H1 (cell line): ENCODE data around the gene SBK2. TPM values are rescaled to one million over a fixed set of nuclear protein-coding genes. Genes with fewer than 3 reads are reported as not detected.
A peak's percentile ranks its signal among the peaks of the same experiment; 100 is the strongest.

Source experiments
- CTCF ChIA-PET: fragments of 300-600 bp; sonication (Branson Sonifier 250); formaldehyde crosslinking; loops from one replicate; lab custom pipeline; 2021; ENCODE audit not compliant: partially characterized antibody; lab: Charles Lee
- POLR2A ChIA-PET: fragments of 300-600 bp; sonication (Branson Sonifier 250); formaldehyde crosslinking; loops from one replicate; lab custom pipeline; 2021; ENCODE audit warnings: inconsistent platforms; ENCODE audit not compliant: partially characterized antibody; lab: Charles Lee
- DNase-seq, 2 experiments: peaks; one replicate each; pipeline versions ENCODE4 v3.0.0 to v3.0.0-alpha.2; 2010 to 2022; ENCODE audit warnings: low spot score in 2 of 2, low read depth in 1 of 2, mixed read lengths in 1 of 2
- FAIRE-seq: peaks from 2 replicates; lab custom pipeline; 2011; peaks lifted over from hg19 to GRCh38; lab: Jason Lieb, UNC
- H2AFZ ChIP-seq: 2 replicates; pipeline ENCODE4 v1.8.1; 2012; ENCODE audit warnings: low read length, inconsistent platforms
- H2AK5ac ChIP-seq: 2 replicates; pipeline ENCODE4 v1.6.1; 2013; ENCODE audit warnings: low read depth, low read length
- H2BK120ac ChIP-seq: replicated peaks from 2 replicates; pipeline ENCODE3; 2013; ENCODE audit warnings: low read depth, low read length, inconsistent platforms
- H2BK12ac ChIP-seq: 2 replicates; pipeline ENCODE4 v1.6.1; 2013; ENCODE audit warnings: low read depth, low read length
- H2BK15ac ChIP-seq: 2 replicates; pipeline ENCODE4 v1.6.1; 2013; ENCODE audit warnings: low read length
- H2BK20ac ChIP-seq: 2 replicates; pipeline ENCODE4 v1.6.1; 2013; ENCODE audit warnings: low read length
- H2BK5ac ChIP-seq: 2 replicates; pipeline ENCODE4 v1.6.1; 2013; ENCODE audit warnings: low read depth, low read length
- H3K14ac ChIP-seq: 2 replicates; pipeline ENCODE4 v1.6.1; 2013; ENCODE audit warnings: inconsistent platforms; ENCODE audit not compliant: insufficient read length
- H3K18ac ChIP-seq: 2 replicates; pipeline ENCODE4 v1.6.1; 2013; ENCODE audit warnings: low read length; ENCODE audit errors: extremely low read depth
- H3K23ac ChIP-seq: 2 replicates; pipeline ENCODE4 v1.6.1; 2013; ENCODE audit warnings: inconsistent platforms; ENCODE audit not compliant: insufficient read length
- H3K23me2 ChIP-seq: 2 replicates; pipeline ENCODE4 v1.6.1; 2013; ENCODE audit warnings: low read depth, low read length
- H3K27ac ChIP-seq: 2 replicates; pipeline ENCODE4 v1.6.1; 2011; ENCODE audit warnings: low read depth, low read length, inconsistent platforms
- H3K27me3 ChIP-seq, 4 experiments: replicated peaks in 1 of 4; 1 replicate in 1 of 4; 2 replicates in 3 of 4; pipeline versions ENCODE4 v1.6.1 to v1.8.1; 2011 to 2013; ENCODE audit warnings: low read length in 3 of 4, mild to moderate bottlenecking in 3 of 4, inconsistent platforms in 2 of 4, mixed read lengths in 2 of 4, moderate library complexity in 1 of 4; ENCODE audit not compliant: control insufficient read depth in 3 of 4, insufficient read depth in 3 of 4; ENCODE audit errors: extremely low read depth in 1 of 4
- H3K36me3 ChIP-seq, 4 experiments: 2 replicates each; pipeline versions ENCODE4 v1.6.1 to v1.8.1; 2011 to 2013; ENCODE audit warnings: mild to moderate bottlenecking in 4 of 4, low read length in 3 of 4, moderate library complexity in 2 of 4, control low read depth in 1 of 4, inconsistent platforms in 1 of 4; ENCODE audit not compliant: insufficient read depth in 4 of 4, control insufficient read depth in 2 of 4
- H3K4ac ChIP-seq: replicated peaks from 2 replicates; pipeline ENCODE3; 2013; ENCODE audit warnings: low read length, low read depth, mixed read lengths, inconsistent platforms; ENCODE audit not compliant: insufficient read length
- H3K4me1 ChIP-seq, 4 experiments: replicated peaks in 1 of 4; 1 replicate in 1 of 4; 2 replicates in 3 of 4; pipeline versions ENCODE4 v1.6.1 to v1.8.1; 2011 to 2013; ENCODE audit warnings: low read length in 3 of 4, inconsistent platforms in 2 of 4, mixed read lengths in 1 of 4; ENCODE audit not compliant: insufficient read depth in 4 of 4, control insufficient read depth in 3 of 4
- H3K4me2 ChIP-seq, 2 experiments: 2 replicates each; pipeline versions ENCODE4 v1.6.1 to v1.8.1; 2011 to 2013; ENCODE audit warnings: low read depth in 2 of 2, low read length in 2 of 2, control low read depth in 1 of 2, inconsistent platforms in 1 of 2, mild to moderate bottlenecking in 1 of 2; ENCODE audit not compliant: insufficient read depth in 1 of 2
- H3K4me3 ChIP-seq, 4 experiments: fragments of 200-600, 300-600 bp in 1 of 4; sonication (generic), shearing (Covaris generic), sonication (Bioruptor Twin) in 1 of 4; 2 replicates each; pipeline versions ENCODE4 v1.5.1 to v1.8.1; 2011 to 2016; ENCODE audit warnings: low read length in 4 of 4, low read depth in 3 of 4, control low read depth in 2 of 4, inconsistent platforms in 2 of 4, mild to moderate bottlenecking in 2 of 4, mixed read lengths in 1 of 4, moderate library complexity in 1 of 4; ENCODE audit not compliant: insufficient read depth in 2 of 4; ENCODE audit errors: extremely low read depth in 1 of 4
- H3K56ac ChIP-seq: replicated peaks from 2 replicates; pipeline ENCODE3; 2013; ENCODE audit warnings: low read depth, mild to moderate bottlenecking, mixed read lengths, low read length, inconsistent platforms; ENCODE audit not compliant: insufficient read length
- H3K79me1 ChIP-seq: 2 replicates; pipeline ENCODE4 v1.6.1; 2013; ENCODE audit warnings: low read depth, low read length, control low read depth
- H3K79me2 ChIP-seq, 2 experiments: 2 replicates each; pipeline versions ENCODE4 v1.6.1 to v1.8.1; 2012 to 2013; ENCODE audit warnings: low read length in 2 of 2, mild to moderate bottlenecking in 2 of 2, inconsistent platforms in 1 of 2; ENCODE audit not compliant: insufficient read depth in 2 of 2, control insufficient read depth in 1 of 2
- H3K9ac ChIP-seq, 4 experiments: replicated peaks in 1 of 4; 1 replicate in 1 of 4; 2 replicates in 3 of 4; pipeline versions ENCODE4 v1.6.1 to v1.8.1; 2011 to 2013; ENCODE audit warnings: low read depth in 3 of 4, low read length in 3 of 4, control low read depth in 2 of 4, mild to moderate bottlenecking in 2 of 4, moderate library complexity in 2 of 4, inconsistent platforms in 1 of 4; ENCODE audit errors: extremely low read depth in 1 of 4
- H3K9me3 ChIP-seq, 2 experiments: 2 replicates each; pipeline versions ENCODE4 v1.6.1 to v1.8.1; 2012 to 2013; ENCODE audit warnings: mild to moderate bottlenecking in 2 of 2, moderate library complexity in 2 of 2, control low read depth in 1 of 2, inconsistent platforms in 1 of 2, low read depth in 1 of 2, low read length in 1 of 2, mixed read lengths in 1 of 2; ENCODE audit not compliant: insufficient read depth in 2 of 2
- H4K20me1 ChIP-seq, 2 experiments: replicated peaks in 1 of 2; 2 replicates each; pipeline versions ENCODE3 to v1.8.1; 2011 to 2013; ENCODE audit warnings: inconsistent platforms in 2 of 2, low read length in 2 of 2, mild to moderate bottlenecking in 1 of 2; ENCODE audit not compliant: insufficient read depth in 2 of 2, control insufficient read depth in 1 of 2
- H4K5ac ChIP-seq: 2 replicates; pipeline ENCODE4 v1.6.1; 2013; ENCODE audit warnings: low read length, low read depth, mixed read lengths, inconsistent platforms; ENCODE audit not compliant: insufficient read length
- H4K8ac ChIP-seq: 2 replicates; pipeline ENCODE4 v1.8.0; 2013; ENCODE audit warnings: mild to moderate bottlenecking, moderate library complexity, low read length, inconsistent platforms; ENCODE audit not compliant: insufficient read depth; ENCODE audit errors: extremely low read depth
- H4K91ac ChIP-seq: replicated peaks from 2 replicates; pipeline ENCODE3; 2013; ENCODE audit warnings: low read length, mixed read lengths, inconsistent platforms; ENCODE audit not compliant: insufficient read length
- CBX5 ChIP-seq: fragments of 300-800, 300-1000 bp; sonication (generic); IDR thresholded peaks from 2 replicates; pipeline ENCODE4 v1.7.1; 2016; ENCODE audit warnings: antibody characterized with exemption, low read length, low read depth
- HDAC2 ChIP-seq, 2 experiments: fragments of 300-600 bp in 1 of 2; sonication (generic) in 1 of 2; IDR thresholded peaks; 2 replicates each; pipeline ENCODE4 v1.6.1; 2011 to 2012; ENCODE audit warnings: low read depth in 2 of 2, low read length in 2 of 2, mild to moderate bottlenecking in 2 of 2, moderate library complexity in 2 of 2, borderline replicate concordance in 1 of 2, inconsistent platforms in 1 of 2
- KDM1A ChIP-seq: fragments of 200-600, 300-600 bp; sonication (generic); IDR thresholded peaks from 2 replicates; pipeline ENCODE4 v1.7.1; 2016; ENCODE audit warnings: mild to moderate bottlenecking, low read length, borderline replicate concordance
- KDM4A ChIP-seq: IDR thresholded peaks from one replicate; pipeline ENCODE4 v1.7.1; 2012; ENCODE audit warnings: low read depth, mild to moderate bottlenecking, moderate library complexity, low read length, inconsistent platforms; ENCODE audit not compliant: severe bottlenecking
- SIN3A ChIP-seq, 2 experiments: IDR thresholded peaks in 1 of 2; conservative IDR thresholded peaks in 1 of 2; 2 replicates each; pipeline ENCODE4 v1.6.1; 2011 to 2012; ENCODE audit warnings: low read length in 2 of 2, improper control_type of control experiment in 1 of 2, low read depth in 1 of 2, mild to moderate bottlenecking in 1 of 2
- WGBS, 2 experiments: shearing (Covaris generic) in 1 of 2; methylation state at CpG; one replicate each; pipeline versions ENCODE4 v1.1.6 to v1.1.7; 2013 to 2015; ENCODE audit warnings: low lambda C conversion rate in 2 of 2, mixed read lengths in 2 of 2, inconsistent platforms in 1 of 2, low coverage in 1 of 2, missing lambda C conversion rate in 1 of 2; ENCODE audit not compliant: insufficient replicate concordance in 2 of 2, insufficient coverage in 1 of 2, insufficient read length in 1 of 2; ENCODE audit errors: extremely low coverage in 1 of 2, missing lambda C conversion rate in 1 of 2; 5-methylcytosine and 5-hydroxymethylcytosine counted together
- polyA plus RNA-seq, 7 experiments: library from polyadenylated mRNA; depleted of rRNA in 3 of 7; stranded (reverse) in 5 of 7; unstranded in 2 of 7; fragments of >200 nt in 5 of 7; fragments of 200-250 nt in 2 of 7; gene quantifications; 1 replicate in 5 of 7; 2 replicates in 1 of 7; 4 replicates in 1 of 7; pipeline versions ENCODE4 v1.2.1 to v1.2.3, GENCODE V29; 2011 to 2013; ENCODE audit warnings: missing spikeins in 2 of 7, mixed read lengths in 2 of 7
- total RNA-seq: library from RNA; stranded (reverse); fragmentation: NEBNext Ultra II Directional; extraction: Animal tissue kit (Norgen Biotek cat#: 25700); gene quantifications from 2 replicates; pipeline ENCODE4 v1.2.1, GENCODE V29; 2021

The SBK2 gene
- total and polyA plus RNA-seq, 2 of the 8 experiments (the other 6 are each of a cell fraction or from before 2014, with no cell fraction given) = 3.2 to 4.1 TPM

- H2AFZ ChIP-seq = no peak within 1 kb of the TSS
- no peak within 1 kb of the TSS for H2BK120ac ChIP-seq
- no peak within 1 kb of the TSS for H3K14ac ChIP-seq
- H4K91ac ChIP-seq = peak within 1 kb of the TSS; percentile 81
- peaks cover 4% of the 10 kb centered on the region; the same call in 1 of the 2 replicates for H3K79me1 ChIP-seq
- peak within 1 kb of the TSS; percentile 18; the same call in 1 of the 2 replicates for H2BK20ac ChIP-seq
- H2BK12ac ChIP-seq = peak within 1 kb of the TSS; percentile 50; the same call in 1 of the 2 replicates
- FAIRE-seq (no peak), DNase-seq (peak in 1 of 2 experiments; percentile 75)
- no peaks in the 10 kb centered on the region; a peak in 2 of 7 replicates for H3K27me3 ChIP-seq
- H2AK5ac ChIP-seq = no peak within 1 kb of the TSS
- H3K9me3 ChIP-seq = no peaks in the 10 kb centered on the region
- H3K56ac ChIP-seq = peak within 1 kb of the TSS; percentile 67
- peaks cover 0 to 49% (median 30%) of the 10 kb centered on the region in 4 experiments; a peak in 6 of 7 replicates for H3K4me1 ChIP-seq
- WGBS, 2 experiments = 19% methylated on average over 4 of the region's 21 CpGs; no CpG with 5 or more reads in 1 of the 2 experiments
- H4K20me1 ChIP-seq = peaks cover 0 to 4% of the 10 kb centered on the region in 2 experiments
- TF ChIP-seq CBX5 (no peak), HDAC2 (IDR thresholded peaks at IDR 0.05; ENCODE audit: borderline replicate concordance in 1 of 2, low read depth in 2 of 2, low read length in 2 of 2) (0 out of 4 replicates have a peak, but pooled peaks of 1 of the 2 experiments have one; percentile 30), SIN3A (conservative IDR thresholded peaks at IDR 0.05 in 1 of 2, IDR thresholded peaks at IDR 0.05 in 1 of 2; ENCODE audit: low read depth in 1 of 2, low read length in 2 of 2) (0 out of 4 replicates have a peak, but pooled peaks of 1 of the 2 experiments have one; percentile 15), KDM4A (no peak), KDM1A (peak; percentile 91)
- H4K8ac ChIP-seq = peak within 1 kb of the TSS; percentile 86
- H3K18ac ChIP-seq = peak within 1 kb of the TSS; percentile 78
- no peak within 1 kb of the TSS for H2BK15ac ChIP-seq
- H3K36me3 ChIP-seq = peaks cover 0 to 3% (median 0%) of the 10 kb centered on the region in 4 experiments; a peak in 1 of 8 replicates
- peak within 1 kb of the TSS in 3 of 4 experiments; percentile 21 to 57 (median 26); a peak in 7 of 8 replicates for H3K4me3 ChIP-seq
- no peak within 1 kb of the TSS for H4K5ac ChIP-seq
- ChIA-PET POLR2A (interaction anchor here (0.5 to 7.5 kb wide), 10 partner anchors 10 to 370 kb away, joined by 3 to 57 read pairs (median 3); partner anchors contain the start of gene ZNF628), CTCF (interaction anchor here (0.8 to 3.3 kb wide), 6 partner anchors 14 to 35 kb away, joined by 3 to 28 read pairs (median 4); no protein-coding TSS in a partner anchor)
- H3K27ac ChIP-seq = no peak within 1 kb of the TSS
- H3K4ac ChIP-seq = peak within 1 kb of the TSS; percentile 94
- peaks cover 0 to 5% of the 10 kb centered on the region in 2 experiments; a peak in 1 of 4 replicates for H3K79me2 ChIP-seq
- peak within 1 kb of the TSS; percentile 71; the same call in 1 of the 2 replicates for H2BK5ac ChIP-seq
- no peak within 1 kb of the TSS for H3K23ac ChIP-seq
- peaks cover 11% of the 10 kb centered on the region for H3K23me2 ChIP-seq
- peak within 1 kb of the TSS; percentile 53 to 75 for H3K4me2 ChIP-seq
- H3K9ac ChIP-seq = no peak within 1 kb of the TSS
Observed at GRCh38 chr19:55487924-55488687, 48.8 kb downstream of the SBK2 start, which contains the start of gene SSC5D. Gene SSC5D, plus strand, starts transcription at chr19:55488436. Its CDS starts 154 bp downstream, at chr19:55488590.
